GM18511 (cell line): ENCODE measurements around the gene PRRC2A.
A peak's percentile ranks its signal among the peaks of the same experiment; 100 is the strongest.

Source experiments
- ATAC-seq: cut with Tn5 transposase; IDR thresholded peaks from one replicate; pipeline ENCODE4 v1.9.1; 2021; ENCODE audit warnings: mild to moderate bottlenecking, moderate library complexity; ENCODE audit not compliant: unreplicated experiment

Gene PRRC2A

GRCh38 chr6:31663961-31664789 lies 43.7 kb downstream of the PRRC2A start:
- ATAC-seq: no peak

GRCh38 chr6:31664790-31665500 lies 44.4 kb downstream of the PRRC2A start, which contains the start of gene GPANK1:
Gene GPANK1 (minus strand): TSS chr6:31664997. CDS start chr6:31664478, 519 bp downstream.
- peak; percentile 35 for ATAC-seq

GRCh38 chr6:31665501-31666336 lies 45.2 kb downstream of the PRRC2A start, which contains the start of gene CSNK2B:
Gene CSNK2B (plus strand): TSS chr6:31666080. CDS start chr6:31666832, 752 bp downstream.
- ATAC-seq: peak; percentile 82

GRCh38 chr6:31666337-31666965 lies 45.9 kb downstream of the PRRC2A start:
- ATAC-seq: no peak

GRCh38 chr6:31669676-31670075 lies 49.2 kb downstream of the PRRC2A start, which contains the start of gene LY6G5B:
Gene LY6G5B (plus strand): TSS chr6:31669976. CDS start chr6:31670951, 975 bp downstream.
- ATAC-seq: no peak

GRCh38 chr6:31676322-31676903 lies 55.9 kb downstream of the PRRC2A start:
- ATAC-seq: no peak

- ATAC-seq: no peak
These were observed 56.4 kb downstream of the PRRC2A start for GRCh38 chr6:31676904-31677303.

- ATAC-seq: no peak
These were observed 57.4 kb downstream of the PRRC2A start for GRCh38 chr6:31677955-31678354.

- ATAC-seq: no peak
These were observed 60.0 kb downstream of the PRRC2A start, which contains the start of gene LY6G5C for GRCh38 chr6:31680226-31681134. Gene LY6G5C (minus strand): TSS chr6:31681067. CDS start chr6:31680373, 694 bp downstream.

GRCh38 chr6:31681135-31681671 lies 60.7 kb downstream of the PRRC2A start:
- ATAC-seq: no peak

- ATAC-seq: no peak
These were observed 63.1 kb downstream of the PRRC2A start for GRCh38 chr6:31683591-31683990.

GRCh38 chr6:31686483-31686882 lies 66.0 kb downstream of the PRRC2A start:
- ATAC-seq: no peak

- no peak for ATAC-seq
These were observed 66.8 kb downstream of the PRRC2A start for GRCh38 chr6:31687321-31687720.
